Activated CD4-positive, alpha-beta T cell treated with anti-CD3 and anti-CD28 coated beads, Interleukin-2, amount 50 U/mL, for 1 hour (primary cell): ENCODE measurements around the gene MYOT.
"Not testable (repeated sequence)": the region's sequence is repeated elsewhere in the genome, so short reads cannot be mapped to it uniquely, and the experiment has no call there.

ENCODE experiments used
- DNase-seq: peaks from one replicate; pipeline ENCODE4 v3.0.0-alpha.2; 2020

Gene MYOT, protein sequence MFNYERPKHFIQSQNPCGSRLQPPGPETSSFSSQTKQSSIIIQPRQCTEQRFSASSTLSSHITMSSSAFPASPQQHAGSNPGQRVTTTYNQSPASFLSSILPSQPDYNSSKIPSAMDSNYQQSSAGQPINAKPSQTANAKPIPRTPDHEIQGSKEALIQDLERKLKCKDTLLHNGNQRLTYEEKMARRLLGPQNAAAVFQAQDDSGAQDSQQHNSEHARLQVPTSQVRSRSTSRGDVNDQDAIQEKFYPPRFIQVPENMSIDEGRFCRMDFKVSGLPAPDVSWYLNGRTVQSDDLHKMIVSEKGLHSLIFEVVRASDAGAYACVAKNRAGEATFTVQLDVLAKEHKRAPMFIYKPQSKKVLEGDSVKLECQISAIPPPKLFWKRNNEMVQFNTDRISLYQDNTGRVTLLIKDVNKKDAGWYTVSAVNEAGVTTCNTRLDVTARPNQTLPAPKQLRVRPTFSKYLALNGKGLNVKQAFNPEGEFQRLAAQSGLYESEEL

DNA sequence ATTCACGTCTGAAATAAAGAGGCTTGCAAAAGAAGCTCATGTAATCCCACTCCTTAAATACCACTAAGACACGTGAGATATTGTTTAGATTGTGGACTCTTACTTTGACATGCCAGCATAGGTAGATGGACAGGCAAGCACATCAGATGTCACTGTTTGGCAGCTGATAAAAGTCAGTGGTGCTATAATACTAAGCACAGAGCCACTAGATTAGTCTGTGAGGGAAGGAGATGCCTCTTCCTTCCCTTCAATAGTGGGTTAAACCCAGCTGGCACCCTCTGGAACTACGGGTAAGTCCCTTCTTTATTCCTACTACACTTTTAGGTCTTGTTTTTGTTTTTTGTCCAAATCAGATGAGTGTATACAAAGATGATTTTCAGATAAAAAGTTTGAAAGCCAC is at the start of gene MYOT:
MYOT (plus strand) TSS at position 197 of the 400 bp plus-strand sequence. CDS start 2,792 bp downstream, outside the sequence.
- DNase-seq = no peak

DNA sequence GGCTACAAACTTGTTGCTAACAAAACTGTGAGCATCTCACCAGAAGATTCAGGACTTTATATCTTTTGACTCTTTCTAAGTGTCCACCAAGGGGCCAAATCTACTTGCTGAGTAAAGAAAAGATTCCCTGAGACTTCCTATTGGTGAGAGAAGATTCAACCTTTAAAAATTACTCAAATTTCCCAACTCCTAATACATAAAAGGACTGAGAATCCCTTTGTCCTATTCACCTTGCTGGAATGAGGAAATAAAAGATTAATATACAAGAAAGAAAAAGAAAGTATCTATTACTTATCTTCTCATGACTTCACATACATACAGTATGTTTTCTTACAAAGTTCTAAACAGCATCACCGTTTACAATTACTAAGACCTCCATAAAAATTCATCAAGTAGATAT is 47.9 kb upstream of the MYOT start:
- DNase-seq = no peak

DNA sequence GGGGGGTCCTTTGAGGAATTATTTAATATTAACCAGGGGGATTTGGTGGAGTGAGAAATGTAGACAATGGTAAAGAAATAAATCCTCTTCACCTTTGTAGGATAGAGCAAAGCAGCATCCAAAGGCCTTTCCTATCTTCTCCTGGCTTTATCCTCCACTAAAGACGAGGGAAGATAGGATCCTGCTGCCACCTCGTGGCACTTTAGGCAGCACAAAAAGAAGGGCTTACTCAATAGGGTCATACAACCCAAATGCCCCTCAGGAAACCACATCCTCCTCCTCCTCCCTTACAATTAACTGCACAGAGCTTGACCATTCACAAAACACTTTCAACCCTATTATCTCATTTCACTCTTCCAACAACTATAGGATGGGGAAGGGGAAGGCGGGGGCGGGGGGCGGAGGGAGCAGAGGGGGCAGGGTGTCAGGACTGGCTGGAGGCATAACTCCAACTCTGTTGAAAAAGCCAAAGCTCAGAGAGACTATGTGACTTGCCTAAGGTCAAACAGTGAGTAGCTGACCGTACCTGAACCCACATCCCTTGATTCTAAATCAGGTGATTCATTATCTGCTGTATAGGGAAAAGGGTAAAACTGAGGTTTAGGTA is 45.4 kb upstream of the MYOT start:
- DNase-seq = no peak

DNA sequence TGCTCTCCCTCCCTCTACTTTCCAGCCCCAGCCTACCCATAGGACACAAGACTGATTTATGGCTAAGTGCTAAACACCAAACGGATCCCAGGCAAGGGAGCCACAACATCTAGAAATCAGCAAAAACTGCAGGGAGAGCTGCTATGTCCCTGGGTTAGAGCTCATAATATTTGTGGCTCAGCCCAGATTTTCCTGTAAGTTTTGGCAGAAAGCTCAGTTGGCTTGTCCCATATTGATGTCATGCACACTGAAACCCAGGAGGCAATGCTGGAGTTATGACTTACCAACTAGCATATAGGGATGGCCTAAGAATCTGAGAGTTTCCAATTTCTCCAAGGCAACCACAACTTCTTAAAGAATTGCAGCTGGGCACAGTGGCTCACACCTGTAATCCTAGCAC is 44.7 kb upstream of the MYOT start:
- DNase-seq = no peak

DNA sequence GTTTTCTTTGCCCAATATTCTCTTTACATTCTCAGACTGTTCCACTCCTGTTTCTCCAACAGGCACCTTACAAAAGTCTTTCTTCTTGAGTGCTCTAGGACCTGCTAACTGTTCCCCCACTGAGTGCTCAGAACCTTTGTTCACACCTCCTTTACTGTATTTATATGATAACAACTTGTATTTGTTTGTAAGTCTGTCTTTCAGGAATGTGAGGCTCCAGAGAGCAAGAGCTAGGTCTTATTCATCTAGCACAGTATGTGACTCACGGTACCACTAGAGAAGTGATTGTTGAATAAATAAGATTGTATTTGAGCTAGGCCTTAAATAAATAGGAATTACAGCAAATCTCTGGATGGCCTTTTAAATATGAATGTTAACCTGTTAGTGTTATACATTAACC is 42.5 kb upstream of the MYOT start:
- no peak for DNase-seq

DNA sequence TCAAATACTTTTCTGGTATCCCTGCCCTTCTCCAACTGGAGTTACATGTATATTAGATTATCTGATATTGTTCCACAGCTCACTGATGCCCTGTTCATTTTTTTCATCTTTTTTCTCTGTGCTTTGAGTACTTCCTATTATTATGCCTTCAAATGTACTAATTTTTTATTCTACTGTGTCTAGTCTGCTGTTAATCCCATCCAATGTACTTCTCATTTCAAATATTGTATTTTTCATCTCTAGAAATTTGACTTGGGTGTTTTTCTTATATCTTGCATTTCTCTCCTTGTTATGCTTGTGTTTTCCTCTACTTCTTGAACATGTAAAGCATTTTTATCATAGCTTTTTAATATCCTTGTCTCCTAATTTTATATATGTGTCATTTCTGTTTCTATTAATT is 41.6 kb upstream of the MYOT start:
- DNase-seq = no peak

DNA sequence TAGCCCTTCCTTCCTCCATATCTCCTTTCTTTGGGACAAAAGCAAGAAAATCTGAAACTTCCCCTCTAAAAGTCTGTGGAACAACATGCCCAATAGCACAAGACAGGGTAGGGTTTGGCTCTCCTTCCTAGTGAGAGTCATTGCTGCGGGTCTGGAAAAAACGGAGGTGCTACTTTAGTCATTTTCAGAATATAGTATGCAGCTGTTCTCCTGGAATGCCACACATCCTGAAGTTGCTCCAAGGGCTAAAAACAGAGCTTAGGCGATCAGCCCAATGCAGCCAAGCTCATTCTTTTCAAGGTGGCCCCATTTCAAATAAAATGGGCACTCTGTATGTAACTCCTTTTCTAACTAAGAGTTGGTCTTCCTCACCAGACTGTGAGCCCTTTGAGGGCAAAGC is 39.5 kb upstream of the MYOT start:
- DNase-seq = no peak

DNA sequence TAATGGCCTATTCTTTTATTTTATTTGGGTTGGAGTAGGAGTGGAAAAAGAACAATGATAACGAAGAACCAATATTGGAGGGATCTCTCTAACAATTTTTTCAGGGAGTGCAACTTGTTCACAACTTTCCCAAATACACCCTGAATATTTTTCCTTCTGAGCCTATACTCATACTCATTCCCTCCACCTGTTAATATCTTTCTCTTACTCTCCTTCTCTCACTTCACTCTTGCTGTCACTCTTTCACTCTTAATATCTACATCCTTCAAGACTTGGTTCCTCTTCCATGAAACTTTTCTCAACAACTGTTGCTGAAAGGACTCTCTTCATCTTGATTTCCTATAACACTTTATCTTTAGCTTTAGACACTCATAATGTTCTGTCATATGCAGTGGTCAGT is 39.0 kb upstream of the MYOT start:
- DNase-seq = no peak

DNA sequence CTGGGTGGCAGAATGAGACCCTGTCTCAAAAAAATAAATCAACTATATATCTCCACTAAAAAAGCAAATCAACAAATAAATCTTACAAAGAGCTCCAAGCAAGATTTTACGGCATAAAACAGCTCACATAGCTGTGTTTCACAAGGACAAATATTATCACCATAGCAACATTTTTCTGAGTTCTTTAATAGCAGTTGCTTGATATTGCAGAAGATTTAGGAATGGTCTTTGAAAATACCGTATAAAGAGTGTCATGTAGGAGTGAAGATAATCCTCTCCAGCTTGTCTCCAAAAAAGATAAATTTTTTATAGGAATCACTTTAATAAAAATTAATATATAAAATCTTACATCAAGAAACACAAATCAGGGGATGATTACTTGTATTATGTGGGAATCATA is 36.6 kb upstream of the MYOT start:
- no peak for DNase-seq

DNA sequence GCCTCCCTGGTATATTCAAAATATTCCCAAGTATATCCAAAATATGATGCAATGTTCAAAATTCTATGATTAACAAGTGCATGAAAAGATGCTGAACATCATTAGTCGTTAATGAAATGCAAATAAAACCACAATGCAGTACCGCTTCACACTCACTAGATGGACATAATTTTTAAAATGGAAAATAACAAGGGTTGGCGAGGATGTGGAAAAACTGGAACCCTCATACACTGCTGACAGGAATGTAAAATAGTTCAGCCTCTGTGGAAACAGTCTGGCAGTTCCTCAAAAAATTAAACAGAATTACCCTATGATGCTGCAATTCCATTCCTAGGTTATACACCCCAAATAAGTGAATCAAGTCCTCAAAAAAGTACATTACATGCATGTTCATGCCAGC is 36.1 kb upstream of the MYOT start:
- DNase-seq = no peak

DNA sequence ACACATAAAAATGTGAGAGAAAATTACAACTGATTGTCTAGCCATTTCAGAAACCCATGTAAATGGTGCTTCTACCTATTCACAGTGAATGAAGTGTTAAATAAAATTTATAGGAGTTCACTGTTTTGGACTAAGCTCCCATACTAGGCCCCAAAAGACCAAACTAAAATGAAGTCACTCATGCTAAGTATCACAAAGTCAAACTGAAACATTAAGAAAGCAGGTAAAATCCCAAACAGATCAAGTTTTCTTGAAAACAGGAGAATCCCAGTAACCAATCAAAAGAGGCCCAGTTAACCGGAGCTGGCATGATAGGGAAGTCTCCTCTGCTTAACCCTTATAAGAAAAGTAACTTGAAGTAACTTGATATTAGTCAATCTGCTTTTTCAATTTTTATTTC is 35.2 kb upstream of the MYOT start:
- DNase-seq = no peak

DNA sequence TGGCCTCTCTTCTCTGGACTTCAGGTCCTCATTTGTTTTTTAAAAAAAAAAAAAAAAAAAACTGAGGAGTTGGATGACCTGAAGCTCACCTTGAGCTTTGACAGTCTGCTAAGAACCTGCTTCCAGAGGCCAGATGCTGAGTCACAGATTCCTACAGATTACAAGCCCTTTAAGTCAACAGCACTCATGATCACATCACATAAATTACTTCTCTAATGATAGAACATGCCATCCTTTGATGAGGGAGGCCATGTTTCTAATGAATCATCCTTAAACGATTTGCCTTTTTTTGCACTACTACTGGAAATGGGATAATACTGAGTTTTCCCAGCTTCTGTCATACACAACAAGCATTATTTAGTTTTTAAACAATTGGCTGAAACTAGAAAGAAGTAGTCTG is 34.2 kb upstream of the MYOT start:
- no peak for DNase-seq

DNA sequence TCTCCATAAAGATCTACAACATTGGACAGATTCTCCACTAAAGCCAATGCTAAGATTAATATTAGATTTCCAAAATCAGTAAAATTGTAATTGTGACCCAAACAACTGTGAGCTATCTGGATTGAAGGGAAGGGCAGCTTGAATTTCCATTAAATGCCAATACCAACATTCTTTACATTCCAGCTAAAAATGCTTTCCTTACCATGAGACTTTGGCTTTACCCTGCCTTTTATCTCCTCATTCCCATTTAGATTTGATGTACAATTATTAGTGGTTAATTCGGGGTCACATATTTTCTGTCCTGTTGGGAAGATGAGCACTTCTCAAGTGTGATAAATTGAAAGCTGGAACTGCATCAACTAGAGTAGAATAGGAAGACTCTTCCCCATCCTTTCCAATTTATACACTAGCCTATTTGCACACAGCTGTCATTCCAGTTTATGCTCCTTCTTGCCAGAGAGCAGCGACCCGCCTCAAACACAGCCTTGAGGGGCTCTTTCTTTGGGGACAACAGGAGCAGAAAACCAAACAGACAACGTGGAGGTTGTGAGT is 33.1 kb upstream of the MYOT start:
- no peak for DNase-seq

DNA sequence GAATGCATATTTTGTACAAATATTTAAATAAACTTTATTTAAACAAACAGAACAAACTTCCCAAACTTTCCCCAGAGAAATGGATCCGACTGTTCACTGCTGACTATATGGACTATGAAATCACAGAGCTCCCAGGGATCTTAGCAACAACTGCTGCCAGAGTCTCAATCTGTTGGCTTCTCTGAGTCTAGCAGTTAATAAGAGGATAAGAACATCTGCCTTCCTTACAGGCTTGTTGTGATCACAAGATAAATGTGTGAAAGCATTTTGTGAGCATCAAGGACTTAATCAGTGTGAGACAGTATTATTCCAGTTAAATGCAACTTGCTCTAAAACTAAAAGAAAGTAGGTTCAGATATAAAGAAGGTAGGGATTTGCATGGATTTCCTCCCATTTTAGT is 31.4 kb upstream of the MYOT start:
- DNase-seq = no peak

DNA sequence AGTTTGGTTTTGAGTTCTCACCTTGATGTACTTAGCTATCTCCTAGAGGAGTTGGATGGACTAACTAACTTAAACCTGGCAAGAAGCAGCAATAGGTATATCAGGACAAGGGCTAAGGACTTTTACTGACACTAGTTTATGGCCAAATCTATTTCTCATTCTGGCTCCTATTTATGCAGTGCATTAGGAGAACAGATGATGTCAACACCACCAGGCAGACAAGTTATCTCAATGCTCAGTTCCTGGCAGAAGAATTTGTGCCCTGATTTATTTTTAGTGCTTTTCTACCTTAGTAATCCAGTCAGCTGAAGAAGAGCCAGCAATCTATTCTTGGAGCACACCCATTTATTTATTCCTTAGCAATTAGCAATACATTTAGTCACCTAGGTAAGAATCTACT is 30.7 kb upstream of the MYOT start:
- no peak for DNase-seq

DNA sequence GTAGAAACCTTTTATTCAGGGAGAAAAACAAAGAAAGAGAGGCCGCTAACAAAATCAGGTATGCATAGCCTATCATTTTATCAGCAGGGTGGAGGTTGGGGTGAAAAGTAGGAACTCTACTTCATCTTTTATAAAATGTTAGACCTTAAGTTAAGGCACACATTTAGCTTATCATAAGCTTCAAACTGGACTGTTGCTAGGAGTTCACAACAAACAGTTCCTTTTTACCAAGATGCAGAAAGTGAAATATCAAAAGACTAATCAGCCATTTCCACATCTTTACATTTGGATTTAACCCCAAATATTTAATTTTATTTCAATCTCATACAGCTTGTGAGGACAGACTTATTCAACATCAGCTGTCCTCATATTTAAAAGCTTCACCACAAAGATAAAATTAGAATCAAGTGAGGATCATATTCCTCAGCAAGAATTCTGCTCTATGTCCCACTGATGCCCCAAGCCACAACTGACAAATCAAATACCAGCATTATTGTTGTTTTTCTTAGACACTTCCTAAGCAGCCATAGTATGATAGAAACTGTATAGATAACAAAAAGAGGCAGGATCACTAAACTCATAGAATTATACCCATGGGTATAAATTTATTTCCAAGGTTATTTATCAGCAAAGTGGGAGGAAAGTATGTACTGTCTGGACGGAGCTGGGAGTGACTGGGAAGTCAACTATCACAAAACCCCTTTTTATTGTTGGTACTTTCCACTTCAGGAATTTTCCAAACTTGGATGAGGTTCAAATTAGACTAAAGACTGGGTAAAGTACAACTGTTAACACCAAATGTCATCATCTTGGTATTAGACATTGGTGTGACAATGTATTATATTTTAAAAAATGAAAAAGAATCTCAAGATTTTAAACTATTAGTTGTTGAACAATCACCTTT is 29.9 kb upstream of the MYOT start:
- DNase-seq = no peak

DNA sequence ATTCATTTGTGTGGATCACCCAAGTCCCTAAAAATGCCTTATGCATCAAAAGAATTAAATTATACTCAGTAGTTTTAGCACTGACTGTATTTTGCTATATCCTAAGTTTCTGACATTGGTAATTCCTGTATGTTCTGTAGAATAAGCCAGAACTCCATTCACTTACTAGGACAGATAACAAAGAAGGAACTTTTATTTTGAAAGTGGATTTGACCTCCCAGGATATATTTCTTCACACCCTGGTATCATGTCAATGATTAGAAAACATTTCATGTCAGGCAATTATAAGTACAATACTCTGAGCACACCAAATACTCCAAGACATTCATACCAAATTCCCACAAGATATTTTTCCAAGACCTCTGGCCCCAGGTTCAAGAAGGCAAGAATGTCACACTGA is 28.7 kb upstream of the MYOT start:
- DNase-seq = no peak

DNA sequence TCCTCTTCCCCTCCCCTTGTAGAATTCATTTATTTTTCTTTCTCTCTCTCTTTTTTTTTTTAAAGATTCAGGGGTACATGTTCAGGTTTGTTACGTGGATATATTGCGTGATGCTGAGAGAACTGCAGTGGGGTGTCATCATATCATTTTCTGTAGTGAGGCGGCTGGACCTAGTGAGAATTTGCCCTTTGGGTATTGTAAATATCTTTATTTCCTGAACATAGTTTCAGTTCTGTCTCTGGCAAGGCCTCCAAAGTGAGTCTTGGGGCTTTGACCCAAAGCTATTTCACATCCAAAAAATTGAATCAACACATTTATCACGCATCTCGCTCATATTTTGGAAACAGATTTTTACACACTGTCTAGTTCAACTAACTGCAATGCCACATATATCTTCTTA is 25.4 kb upstream of the MYOT start:
- no peak for DNase-seq

DNA sequence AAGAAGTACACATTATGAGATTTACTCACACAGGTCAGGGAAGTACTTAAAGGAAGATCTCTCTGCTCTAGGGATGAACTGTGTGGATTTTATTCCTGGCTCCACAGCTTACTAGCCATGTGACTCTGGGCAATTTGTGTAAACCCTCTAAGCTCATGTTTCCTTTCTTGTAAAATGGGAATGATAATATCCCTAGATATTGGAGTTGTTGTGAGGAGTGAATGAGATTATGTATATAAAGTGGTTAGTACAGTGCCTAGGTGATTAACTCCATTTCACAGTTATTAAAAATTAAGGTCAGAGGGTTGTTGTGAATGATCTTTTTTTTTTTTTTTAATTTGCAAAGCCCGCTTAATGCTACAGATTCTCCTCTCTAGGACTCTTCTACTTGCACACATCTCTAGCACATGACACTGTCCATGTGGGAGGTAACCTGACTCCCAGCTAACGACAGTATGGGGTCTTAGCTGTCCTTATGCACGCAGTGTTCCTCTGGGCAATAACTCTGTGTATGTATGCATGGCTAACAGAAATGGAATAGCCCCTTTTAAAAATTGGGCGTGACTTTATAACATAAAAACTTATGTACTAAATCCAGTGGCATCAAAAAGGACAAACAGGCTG is 23.9 kb upstream of the MYOT start:
- DNase-seq = no peak

DNA sequence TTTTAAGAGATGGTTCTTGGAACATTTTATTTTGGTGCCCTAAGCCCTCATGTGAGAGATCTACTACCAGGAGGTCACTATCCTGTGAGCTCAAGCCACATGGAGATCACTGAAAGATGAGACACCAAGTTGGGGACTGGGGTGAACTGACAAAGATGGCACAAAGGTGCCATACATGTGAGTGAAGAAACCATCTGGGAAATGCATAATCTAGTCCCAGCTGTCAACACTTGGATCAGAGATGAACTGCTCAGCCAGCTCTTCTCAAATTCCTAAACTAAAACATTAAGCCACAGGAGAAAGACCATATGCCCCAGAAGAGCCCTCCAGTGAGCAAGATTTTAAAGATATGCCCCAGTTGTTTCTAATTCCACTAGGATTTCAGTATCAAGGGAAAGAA is 22.2 kb upstream of the MYOT start:
- DNase-seq = no peak

DNA sequence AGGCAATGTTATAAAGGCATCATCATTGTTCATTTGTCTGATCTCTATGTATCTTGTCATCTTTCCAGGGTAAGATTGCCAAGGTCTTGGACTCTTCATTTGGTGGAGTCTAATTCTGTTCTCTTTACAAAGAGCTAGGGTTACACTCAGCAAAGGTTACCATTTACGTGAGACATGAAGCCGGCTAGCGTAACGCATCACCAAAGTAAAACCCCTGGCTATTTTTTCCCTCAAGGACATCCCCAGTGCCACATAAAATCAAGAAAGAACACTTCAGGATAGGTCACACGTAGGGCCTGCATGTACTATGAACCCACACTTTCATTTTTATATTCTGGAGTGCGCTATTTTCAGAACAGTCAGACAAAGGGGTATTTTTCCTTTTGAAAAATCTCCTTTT is 20.0 kb upstream of the MYOT start:
- DNase-seq = no peak

DNA sequence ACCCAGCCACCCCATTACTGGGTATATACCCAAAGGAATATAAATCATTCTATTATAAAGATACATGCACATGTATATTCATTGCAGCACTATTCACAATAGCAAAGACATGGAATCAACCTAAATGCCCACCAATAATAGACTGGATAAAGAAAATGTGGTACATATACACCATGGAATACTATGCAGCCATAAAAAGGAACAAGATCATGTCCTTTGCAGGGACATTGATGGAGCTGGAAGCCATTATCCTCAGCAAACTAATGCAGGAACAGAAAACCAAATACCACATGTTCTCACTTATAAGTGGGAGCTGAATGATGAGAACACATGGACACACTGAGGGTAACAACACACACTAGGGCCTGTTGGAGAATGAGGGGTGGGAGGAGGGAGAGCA is 14.5 kb upstream of the MYOT start:
- DNase-seq = not testable (repeated sequence)

DNA sequence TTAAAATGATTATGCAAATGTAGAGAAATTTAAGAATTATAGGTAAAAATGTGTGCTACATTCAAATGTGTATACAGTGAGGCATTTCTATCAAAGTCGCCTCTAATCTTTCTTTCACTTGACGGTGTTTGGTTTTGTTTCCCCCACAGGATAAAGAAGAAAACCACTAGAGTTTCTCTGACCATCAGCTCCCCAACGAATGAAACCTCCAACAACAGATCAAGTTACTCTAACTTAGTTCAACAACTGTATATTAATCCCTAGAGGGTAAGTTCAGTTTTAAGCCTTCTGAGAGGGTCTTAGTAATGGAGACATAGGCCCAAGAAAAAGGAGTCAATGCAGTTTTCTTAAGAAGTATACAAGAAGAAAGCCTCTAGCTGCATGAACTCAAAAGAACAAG is 11.5 kb upstream of the MYOT start:
- DNase-seq = no peak
